D721Med (cell line): Measurements from ENCODE around the gene PTPRN.

Experiments
- DNase-seq: peaks from one replicate; pipeline ENCODE4 v3.0.0; 2011; ENCODE audit warnings: low spot score; ENCODE audit not compliant: insufficient read length
- FAIRE-seq: peaks from 2 replicates; lab custom pipeline; 2011; peaks lifted over from hg19 to GRCh38; lab: Jason Lieb, UNC
- CTCF ChIP-seq: IDR thresholded peaks from 2 replicates; pipeline ENCODE4 v1.5.1; 2012; ENCODE audit warnings: mild to moderate bottlenecking, control low read depth; ENCODE audit not compliant: insufficient read depth; ENCODE audit errors: missing control alignments

PTPRN gene

DNA sequence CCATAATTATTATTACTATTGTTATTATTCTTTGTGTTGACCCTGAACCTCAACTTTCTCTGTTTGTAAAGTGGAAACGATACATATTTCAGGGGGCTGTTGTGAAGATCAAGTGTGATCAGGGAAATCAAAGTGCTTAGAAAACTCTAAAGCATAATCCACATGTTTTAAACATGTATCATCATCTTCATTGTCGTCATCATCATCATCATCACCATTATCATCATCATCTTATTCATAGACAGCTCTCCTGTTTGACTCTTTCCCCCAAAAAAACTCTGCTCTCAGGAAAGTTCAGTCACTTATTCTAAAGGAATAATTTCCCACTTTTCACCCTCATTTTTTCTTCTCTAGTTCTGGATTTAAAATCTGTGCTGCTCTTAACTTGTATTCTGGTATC lies 5.0 kb downstream of the PTPRN start:
- TF ChIP-seq CTCF: no peak
- no peak for DNase-seq
- no peak for FAIRE-seq

- TF ChIP-seq CTCF: no peak
- FAIRE-seq (no peak), DNase-seq (no peak)
Observed at GRCh38 chr2:219302412-219302968, 6.7 kb downstream of the PTPRN start.

- DNase-seq (no peak), FAIRE-seq (no peak)
- no peak for TF ChIP-seq CTCF
Observed at GRCh38 chr2:219300022-219300421, 9.2 kb downstream of the PTPRN start.

GRCh38 chr2:219299372-219299760 lies 9.8 kb downstream of the PTPRN start:
- TF ChIP-seq CTCF: no peak
- no peak for DNase-seq
- FAIRE-seq: no peak

DNA sequence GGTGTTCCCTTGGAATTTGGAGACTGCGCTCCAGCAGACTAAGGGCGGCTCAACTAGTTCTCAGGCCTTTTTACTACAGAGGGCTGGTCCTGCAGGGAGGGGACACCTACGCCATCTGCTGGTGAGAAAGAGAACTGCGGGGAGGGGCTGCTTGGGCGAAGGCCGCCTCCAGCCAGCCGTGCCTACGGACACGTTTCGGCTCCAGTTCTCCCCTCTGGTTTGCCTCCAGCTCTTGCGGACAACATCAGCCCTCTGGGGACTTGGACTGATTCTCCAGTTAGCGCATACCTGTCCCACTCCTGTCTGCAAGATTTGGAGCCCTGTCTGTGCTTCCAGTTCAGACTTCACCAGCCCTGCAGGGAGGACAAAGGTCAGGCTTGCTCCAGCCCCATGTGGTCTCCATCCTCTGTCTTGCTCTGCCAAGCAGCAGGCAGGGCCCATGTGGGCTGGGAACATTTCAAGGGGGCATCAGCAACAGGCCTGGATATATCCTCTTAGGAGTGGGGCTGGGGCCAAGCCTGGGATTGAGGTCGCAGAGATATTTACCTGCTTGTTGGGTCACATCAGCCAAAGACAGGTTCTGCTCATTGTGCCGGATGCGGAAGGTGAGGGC lies 10.3 kb downstream of the PTPRN start:
- TF ChIP-seq CTCF: peak; percentile 90
- peak; percentile 92 for DNase-seq
- FAIRE-seq: no peak

- no peak for FAIRE-seq
- no peak for TF ChIP-seq CTCF
- no peak for DNase-seq
Observed at GRCh38 chr2:219297766-219298456, 11.3 kb downstream of the PTPRN start.
